Stimulated activated CD4-positive, alpha-beta T cell treated with anti-CD3 and anti-CD28 coated beads, TNF-alpha, amount 100 ng/mL, for 1 hour (primary cell): Measurements from ENCODE around the gene THAP12.

ENCODE experiments used
- DNase-seq, 3 donors: peaks; one replicate each; pipeline ENCODE4 v3.0.0-alpha.2; 2020; ENCODE audit warnings: low read depth in 3 of 3, low spot score in 1 of 3

THAP12 gene

DNA sequence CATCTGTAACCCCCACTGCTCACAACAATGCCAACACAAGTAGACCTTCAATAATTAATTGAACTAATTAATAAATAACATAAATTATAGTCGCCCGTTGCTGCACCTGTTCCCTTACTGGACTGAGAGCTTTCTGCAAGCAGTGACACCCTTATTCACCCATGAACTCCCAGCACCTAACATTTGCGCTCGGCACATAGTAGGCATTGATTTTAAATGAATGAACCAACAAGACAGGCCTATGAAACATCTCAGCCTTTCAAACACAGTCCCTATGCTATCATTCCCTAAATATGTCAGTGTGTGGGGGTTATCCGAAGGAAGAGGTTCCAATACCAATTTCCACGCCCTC is 1.1 kb downstream of the THAP12 start:
- no peak for DNase-seq

DNA sequence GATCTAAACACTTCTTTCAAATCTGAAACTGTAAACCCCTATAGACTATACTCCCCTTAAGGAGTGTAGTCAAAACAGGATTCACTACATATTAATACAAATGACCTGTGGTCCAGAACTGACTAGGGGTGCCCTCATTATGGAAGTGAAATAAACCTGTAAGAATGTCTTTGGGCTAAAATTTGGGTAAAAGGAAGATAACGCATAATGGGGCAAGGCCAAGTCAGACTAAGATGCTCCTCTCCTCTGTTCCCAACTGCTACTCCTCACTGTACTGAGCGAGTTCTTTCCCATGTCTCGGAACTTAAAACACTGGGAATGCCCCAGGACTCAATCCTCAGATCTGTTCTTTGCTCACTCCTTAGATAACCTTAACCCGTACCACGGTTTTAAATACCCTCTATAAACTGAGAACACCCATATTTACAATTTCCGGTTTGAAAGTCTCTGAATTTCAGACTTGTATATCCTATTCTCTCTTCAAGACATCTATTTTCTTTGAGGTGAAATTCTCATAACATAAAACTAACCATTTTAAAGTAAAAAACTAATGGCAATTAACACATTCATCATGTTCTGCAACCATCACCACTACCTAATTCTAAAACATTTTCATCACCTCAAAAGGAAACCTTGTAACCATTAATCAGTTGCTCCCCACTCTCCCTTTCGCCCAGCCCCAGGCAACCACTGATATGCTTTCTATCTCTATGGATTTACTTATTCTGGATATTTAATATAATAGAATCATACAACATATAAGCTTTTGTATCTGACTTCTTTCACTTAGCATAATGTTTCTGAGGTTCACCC is 4.0 kb downstream of the THAP12 start:
- no peak for DNase-seq

DNA sequence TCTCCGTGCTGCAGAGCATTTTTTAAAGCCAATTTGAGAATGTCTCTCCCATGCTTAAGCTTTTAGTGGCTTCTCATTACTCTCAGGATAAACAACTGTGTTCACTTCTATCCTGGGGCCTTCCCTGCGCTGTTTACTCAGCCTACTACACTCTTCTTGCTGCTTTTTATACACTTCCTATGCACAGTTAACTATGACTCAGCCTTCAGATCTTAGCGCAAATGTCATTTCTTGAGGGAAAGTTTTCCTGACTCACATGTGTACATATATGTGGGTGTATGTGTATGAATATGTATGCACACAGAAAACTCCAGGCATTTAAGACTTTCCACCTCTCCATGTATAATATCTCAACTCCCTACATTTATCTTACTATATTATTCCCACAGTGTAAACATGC is 9.8 kb downstream of the THAP12 start:
- no peak for DNase-seq

DNA sequence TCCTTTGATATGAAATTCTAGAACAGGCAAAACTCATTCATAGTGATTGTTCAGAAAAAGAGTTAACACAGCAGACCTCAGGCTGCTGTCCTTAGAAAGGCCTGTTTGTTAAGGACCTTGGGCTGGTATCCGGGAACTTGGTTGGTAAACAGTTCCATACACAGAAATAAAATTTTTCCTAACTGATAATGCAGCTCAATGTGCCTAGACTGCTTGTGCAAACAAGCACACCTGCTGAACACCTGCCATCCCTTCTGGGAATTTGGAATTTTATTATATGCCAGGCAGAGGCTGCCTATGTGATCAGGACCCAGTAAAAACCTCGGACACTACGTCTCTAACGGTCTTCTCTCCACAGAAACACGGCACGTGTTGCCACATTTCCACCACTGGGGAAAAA is 11.5 kb downstream of the THAP12 start:
- DNase-seq = no peak

DNA sequence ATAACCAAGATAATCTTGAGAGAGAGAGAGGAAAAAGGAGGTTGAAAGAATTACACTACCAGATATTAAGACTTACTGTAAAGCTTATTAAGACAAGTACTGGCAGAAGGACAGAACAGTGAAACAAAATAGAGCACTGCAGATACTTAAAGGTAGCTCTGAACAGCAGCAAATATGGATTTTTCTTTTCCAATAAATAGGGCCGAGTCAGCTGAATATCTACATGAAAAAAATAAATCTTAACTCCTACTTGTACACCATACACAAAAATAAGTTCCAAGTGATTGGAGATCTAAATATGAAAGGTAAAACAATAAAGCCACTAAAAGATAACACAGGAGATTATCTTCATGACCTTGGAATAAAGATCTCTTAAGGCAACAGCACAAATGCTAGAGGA is 12.4 kb downstream of the THAP12 start:
- no peak for DNase-seq

DNA sequence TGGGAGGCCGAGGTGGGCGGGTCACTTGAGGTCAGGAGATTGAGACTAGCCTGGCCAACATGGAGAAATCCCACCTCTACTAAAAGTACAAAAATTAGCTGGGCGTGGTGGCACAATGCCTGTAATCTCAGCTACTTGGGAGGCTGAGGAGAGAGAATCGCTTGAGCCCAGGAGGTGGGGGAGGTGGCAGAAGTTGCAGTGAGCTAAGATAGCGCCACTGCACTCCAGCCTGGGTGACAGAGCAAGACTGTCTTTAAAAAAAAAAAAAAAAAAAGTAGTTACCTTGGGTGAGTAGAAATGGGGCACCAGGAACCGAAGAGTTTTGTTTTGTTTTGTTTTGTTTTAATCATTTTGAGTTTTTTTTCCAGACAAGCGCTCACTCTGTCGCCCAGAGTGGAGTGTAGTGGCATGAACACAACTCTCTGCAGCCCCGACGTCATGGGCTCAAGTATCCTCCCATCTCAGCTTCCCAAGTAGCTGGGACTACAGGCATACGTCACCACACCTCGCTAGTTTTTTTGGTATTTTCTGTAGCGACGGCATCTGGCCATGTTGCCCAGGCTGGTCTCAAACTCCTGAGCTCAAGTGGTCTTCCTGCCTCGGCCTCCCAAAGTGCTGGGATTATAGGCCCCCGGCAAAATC is 15.8 kb downstream of the THAP12 start:
- DNase-seq = no peak

DNA sequence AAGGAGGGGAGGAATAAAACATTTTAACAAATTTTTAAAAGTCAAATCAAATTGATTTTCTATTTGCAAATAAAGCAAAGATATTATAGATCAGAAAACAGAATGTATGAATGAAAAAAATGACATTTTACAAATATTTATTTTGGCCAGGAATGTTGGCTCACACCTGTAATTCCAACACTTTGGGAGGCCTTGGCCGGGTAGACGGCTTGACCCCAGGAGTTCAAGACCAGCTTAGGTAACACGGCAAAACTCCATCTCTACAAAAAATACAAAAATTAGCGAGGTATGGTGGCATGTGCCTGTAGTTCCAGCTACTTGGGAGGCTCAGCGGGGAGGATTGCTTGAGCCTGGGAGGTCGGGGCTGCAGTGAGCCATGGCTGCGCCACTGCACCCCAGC is 18.2 kb downstream of the THAP12 start:
- DNase-seq = no peak

DNA sequence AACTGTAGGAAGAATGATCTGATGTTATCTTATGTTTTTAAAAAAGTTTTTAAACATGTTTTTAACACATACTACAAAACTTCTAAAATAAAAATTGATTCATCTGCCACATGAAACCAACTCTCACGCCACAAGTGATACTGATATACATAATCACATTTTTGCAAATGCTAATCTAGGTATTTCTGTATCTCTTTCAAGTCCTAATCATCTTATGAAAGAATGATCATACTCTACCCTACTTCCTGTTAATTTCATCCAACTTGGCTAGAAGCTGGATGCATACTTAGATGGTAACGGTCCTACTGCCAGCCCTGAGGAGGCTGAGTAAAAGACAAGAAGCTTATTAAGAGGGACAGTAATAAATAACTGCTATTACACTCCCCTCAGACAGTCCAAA is 19.2 kb downstream of the THAP12 start:
- DNase-seq = no peak

DNA sequence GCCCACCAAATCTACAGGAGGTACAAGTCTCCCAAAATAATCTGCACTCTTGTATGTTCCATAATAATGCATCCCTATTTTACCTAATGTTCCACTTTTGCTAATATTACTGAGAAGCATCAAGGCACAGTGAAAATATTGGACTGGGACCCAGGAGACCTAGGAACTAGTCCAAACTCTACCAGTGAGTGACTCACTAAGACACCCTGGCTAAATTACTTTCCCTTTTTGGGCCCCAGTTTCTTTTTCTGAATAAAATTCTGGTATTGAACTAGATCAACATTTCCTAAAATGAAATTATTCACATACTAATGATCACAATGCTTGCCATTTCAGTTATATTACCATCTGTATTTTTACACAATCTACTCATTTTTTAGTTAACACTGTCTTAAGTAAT is 19.6 kb downstream of the THAP12 start:
- no peak for DNase-seq

DNA sequence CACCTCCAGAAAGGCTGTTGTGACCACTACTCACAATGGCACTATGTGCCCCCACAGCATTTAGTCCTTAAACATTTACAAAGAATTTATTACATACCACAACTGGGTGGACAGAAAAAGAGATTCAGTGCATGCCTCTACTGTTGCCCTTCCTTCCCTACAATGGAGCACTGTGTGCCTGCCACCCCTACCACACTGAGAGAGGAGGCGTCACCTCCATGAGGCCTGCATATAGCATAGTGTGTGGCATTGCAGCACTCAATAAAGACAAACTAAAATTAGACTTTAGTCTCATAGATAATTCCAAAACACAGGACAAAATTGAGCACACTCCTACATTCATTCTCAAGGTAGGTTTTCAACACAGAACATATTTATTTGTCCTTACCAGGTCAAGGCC is 25.8 kb downstream of the THAP12 start:
- DNase-seq = no peak

DNA sequence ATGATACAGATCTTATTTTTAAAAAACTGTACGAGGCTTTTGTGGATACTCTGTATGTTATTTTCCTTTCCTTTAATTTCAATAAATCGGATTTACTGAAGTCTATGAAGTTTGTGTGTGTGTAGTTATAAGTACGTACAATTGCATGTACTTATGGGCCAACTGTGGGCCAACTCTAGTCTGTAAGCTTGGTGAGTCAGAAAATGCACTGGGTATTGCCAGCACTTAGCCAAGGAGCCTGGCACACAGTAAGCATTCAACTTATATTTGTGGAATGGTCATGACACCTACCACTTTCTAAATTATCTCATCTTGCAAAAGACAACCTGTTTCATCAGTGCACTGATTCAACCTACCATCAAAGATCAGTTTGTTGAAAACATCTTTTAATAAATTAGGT is 32.6 kb downstream of the THAP12 start:
- DNase-seq = no peak

DNA sequence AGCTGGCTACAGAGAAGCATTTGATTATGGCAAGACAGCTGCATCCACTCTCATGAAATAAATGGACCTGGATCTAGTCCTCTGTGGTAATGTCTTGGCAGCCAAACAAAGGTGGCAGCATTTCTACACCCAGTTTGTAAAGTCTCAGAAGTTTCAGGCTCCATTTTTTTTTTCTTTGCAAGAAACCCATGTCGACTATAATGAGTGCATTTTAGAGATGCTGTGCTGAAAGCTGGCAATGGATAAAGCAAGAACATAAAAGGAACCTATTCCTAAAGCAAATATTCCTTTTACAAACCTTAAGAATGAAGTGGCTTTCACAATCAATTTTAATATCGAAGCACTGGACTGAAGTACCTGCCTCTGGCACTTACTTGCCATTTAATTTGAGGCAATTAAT is 33.5 kb downstream of the THAP12 start:
- DNase-seq = no peak

DNA sequence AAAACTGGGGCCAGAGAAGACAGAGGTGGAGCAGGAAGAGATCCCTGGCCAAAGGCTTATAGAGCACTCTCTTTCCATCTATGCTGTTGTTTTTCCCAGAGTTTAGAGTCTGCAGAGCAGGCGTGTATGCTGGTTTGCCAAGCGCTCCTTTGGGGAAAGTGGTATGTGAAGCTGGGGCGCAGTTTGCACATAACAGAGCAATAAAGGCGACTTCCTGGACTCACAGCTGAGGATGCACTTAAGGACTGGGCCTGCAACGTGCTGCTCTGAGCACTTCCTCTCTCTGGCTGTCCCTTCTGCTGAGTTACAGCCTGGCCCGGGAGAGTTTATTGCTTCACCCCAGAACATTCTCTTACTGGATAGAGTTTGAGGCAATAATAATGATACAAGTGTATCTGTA is 41.7 kb downstream of the THAP12 start:
- no peak for DNase-seq

DNA sequence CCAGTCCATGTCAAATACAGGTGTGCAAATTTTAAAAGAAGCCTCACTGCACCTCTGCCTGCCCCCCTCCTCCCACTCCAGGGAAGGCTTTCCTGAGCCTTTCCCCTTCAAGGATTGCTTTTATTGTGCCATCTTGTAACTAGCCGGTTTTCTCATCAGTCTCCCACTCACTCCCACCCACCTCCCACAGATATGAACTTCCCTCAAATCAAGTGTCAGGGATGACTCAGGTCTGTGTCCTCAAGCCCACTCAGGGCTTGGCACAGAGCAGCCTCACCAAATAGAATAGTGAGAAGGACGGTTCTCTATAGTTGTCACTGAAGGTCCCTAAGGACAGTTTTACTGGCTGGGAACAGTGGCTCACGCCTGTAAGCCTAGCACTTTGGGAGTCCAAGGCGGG is 43.0 kb downstream of the THAP12 start:
- DNase-seq = no peak

DNA sequence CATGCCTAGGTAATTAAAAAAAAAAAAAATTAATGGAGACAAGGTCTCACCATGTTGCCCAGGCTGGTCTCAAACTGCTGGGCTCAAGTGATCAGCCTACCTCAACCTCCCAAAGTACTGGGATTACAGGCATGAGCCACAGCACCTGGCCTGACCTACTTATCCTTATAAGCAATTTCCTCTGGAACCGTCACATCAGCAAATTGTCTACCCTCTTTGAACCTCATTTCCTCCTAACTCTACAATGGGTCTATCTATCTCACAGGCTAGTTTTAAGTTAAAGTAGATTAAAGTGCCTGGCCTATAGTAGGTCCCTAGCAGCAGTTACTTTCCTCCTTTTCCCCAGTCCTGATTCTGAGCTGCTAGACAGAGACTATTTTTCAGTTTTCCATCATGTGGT is 43.5 kb downstream of the THAP12 start:
- DNase-seq = no peak

DNA sequence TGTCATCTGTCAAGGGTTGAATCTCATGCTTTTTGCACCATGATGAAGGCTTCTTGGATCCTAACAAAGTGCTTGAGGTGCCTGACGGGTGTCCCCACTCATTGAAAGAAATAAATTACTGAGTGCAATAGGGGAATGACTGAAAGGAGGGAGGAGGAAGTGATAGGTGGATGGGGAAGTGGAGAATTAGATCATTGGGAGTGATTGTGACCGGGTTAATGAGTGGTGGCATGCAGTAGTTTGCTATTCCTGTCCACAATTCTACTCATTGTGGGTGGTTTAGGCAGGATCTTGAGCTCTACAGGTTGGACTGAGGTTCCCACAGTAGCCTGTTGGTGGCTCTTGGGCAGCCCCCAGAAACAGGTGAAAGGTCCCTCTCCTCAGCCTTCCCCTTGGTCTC is 44.3 kb downstream of the THAP12 start:
- no peak for DNase-seq

DNA sequence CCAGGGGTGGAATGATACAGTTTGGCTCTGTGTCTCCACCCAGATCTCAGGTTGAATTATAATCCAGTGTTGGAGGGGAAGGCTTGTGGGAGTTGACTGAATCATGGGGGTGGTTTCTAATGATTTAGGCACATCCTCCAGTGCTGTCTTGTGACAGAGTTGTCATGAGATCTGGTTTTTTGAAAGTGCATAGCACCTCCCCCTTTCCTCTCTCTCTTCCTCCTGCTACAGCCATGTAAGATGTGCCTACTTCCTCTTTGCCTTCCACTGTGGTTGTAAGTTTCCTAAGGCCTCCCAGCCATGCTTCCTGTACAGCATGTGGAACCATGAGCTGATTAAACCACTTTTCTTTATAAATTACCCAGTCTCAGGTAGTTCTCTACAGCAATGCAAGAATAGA is 45.1 kb downstream of the THAP12 start:
- no peak for DNase-seq

DNA sequence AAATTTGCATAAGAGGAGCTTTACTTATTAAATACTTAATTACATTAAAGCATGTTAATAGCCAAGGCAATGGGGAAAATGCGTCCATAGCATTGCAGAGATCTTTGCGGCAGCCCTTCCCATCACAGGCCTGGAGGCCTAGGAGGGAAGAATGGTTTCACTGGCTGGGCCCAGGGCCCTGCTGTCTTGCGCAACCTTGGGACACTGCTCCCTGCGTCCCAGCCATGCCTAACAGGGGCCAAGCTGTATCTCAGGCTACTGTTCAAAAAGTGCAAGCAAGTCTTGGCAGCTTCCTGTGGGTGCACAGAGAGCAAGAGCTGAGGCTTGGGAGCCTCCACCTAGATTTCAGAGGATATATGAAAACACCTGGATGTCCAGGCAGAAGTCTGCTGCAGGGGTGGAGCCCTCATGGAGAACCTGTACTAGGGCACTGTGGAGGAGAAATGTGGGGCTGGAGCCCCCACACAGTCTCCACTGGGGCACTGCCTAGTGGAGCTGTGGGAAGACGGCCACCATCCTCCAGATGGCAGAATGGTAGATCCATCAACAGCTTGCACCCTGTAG is 46.0 kb downstream of the THAP12 start:
- no peak for DNase-seq

DNA sequence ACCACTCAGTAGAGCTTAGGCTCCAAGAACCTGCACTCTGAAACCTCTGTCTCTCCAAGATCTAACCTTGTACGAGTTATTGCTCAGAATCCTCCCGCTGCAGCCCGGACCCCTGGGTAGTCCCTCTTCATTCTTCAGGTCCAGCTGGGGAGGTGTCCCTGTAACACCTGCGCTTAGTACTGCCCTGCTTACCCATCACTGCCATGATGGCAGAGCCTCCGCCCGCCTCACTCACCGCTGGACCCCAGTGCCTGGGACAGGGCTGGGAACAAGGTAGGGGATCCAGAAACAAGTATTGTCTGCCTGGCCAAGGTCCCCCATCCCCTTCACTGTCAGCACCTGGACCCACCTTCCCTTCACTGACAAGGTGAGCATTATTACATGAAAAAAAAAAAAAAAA is 50.3 kb downstream of the THAP12 start:
- DNase-seq = no peak

DNA sequence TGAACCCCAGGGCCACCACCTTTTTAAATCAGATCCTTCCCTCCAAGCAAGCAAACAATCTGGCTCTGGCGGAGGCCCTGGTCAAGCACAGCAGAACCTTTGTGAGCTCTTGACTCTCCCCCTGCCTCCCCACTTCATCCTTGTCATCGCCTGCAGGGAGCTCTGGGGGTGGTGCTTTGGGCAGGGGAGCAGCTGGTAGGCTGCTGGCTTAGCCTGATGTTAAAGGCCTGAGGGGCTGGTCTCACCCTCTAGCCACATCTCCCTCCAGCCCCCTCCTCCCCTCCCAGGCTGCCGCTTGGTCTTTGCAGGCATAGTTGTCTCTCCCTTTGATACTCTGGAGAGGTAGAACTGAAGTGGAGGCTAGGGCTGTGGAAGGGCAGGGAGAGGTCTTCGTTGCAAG is 50.9 kb downstream of the THAP12 start:
- no peak for DNase-seq

DNA sequence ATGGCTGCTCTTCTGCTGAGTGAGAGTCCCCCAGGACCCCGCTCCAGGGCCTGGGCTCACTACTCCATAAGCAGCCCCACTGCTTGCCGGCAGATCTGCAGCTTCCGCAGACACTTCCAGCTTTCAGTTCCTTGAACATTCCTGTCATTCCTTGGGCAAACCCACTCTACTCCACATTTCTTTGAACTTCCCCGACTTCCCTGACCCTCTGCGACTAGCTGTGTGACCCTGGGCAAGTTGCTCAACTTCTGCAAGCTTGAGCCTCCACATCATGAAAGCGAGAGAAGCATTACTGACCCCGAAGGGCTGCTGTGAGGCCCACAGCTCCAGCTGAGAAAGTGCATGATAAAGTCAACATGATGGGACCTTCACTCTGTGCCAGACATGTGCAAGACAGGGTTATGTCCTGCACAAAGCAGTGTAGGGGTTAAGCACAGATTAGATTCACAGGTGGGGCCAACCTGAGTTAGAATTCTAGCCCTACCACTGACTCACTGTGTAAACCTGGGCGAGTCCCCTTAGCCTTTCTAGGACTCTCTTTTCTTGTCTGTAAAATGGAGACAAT is 51.8 kb downstream of the THAP12 start:
- DNase-seq = no peak

DNA sequence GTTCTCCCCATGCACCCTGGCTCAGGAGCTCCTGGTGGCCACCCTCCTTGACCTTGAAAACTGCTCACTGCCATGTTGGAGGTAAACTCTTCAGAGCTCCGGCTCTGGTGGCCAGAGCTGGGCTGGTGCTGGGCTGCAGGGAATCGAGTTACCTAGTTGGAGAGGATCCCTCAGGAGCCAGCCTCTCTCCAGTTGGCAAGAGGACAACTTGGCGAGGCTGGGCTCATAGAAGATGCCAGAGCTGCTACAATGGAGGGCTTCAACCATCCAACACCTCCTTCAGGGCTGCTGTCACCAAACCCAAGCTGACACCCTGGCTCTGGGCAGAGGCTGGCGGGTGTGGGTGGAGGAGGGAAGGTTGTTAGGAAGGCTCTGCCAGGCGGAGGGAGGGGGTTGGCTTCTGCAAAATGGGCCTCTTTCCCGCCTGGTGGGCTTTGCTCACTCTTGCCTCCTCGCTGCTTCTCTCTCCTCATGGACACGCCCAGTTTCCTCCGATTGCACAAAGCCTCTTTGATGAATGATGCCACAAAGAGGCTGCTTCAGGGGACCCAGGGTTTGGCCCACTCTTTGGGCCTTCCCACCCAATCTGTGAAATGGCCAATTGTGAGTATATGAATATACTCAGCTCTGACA is 53.1 kb downstream of the THAP12 start:
- no peak for DNase-seq
